H9 (cell line): Measurements from ENCODE around the gene HUNK. TPM values are rescaled to one million over a fixed set of nuclear protein-coding genes. Genes with fewer than 3 reads are reported as not detected.

ENCODE experiments used
- DNase-seq: peaks from one replicate; pipeline ENCODE4 v3.0.0-alpha.2; 2017
- H2AFZ ChIP-seq: one replicate; pipeline ENCODE4 v1.6.1; 2013; ENCODE audit warnings: mild to moderate bottlenecking, low read length, control low read depth, moderate library complexity
- H2AK5ac ChIP-seq: 2 replicates; pipeline ENCODE4 v1.6.1; 2013; ENCODE audit warnings: low read length, control low read depth, mixed read lengths; ENCODE audit not compliant: insufficient read length
- H2BK120ac ChIP-seq: one replicate; pipeline ENCODE4 v1.6.1; 2013; ENCODE audit warnings: low read depth, mild to moderate bottlenecking, low read length, control low read depth, inconsistent platforms; ENCODE audit not compliant: poor library complexity, severe bottlenecking
- H2BK12ac ChIP-seq: 2 replicates; pipeline ENCODE4 v1.6.1; 2013; ENCODE audit warnings: low read length, control low read depth, mixed read lengths, low read depth; ENCODE audit not compliant: insufficient read length
- H2BK15ac ChIP-seq: 2 replicates; pipeline ENCODE4 v1.6.1; 2013; ENCODE audit warnings: low read depth, low read length, control low read depth
- H2BK20ac ChIP-seq: one replicate; pipeline ENCODE4 v1.6.1; 2013; ENCODE audit warnings: low read depth, mild to moderate bottlenecking, low read length, control low read depth, inconsistent platforms; ENCODE audit not compliant: poor library complexity, severe bottlenecking
- H2BK5ac ChIP-seq: 2 replicates; pipeline ENCODE4 v1.6.1; 2013; ENCODE audit warnings: low read length, control low read depth, mixed read lengths; ENCODE audit not compliant: insufficient read length
- H3K14ac ChIP-seq: 2 replicates; pipeline ENCODE4 v1.6.1; 2013; ENCODE audit warnings: low read length, control low read depth; ENCODE audit not compliant: insufficient read depth
- H3K18ac ChIP-seq: 2 replicates; pipeline ENCODE4 v1.6.1; 2013; ENCODE audit warnings: low read depth, mild to moderate bottlenecking, mixed read lengths, low read length, control low read depth; ENCODE audit not compliant: insufficient read length
- H3K23ac ChIP-seq: 2 replicates; pipeline ENCODE4 v1.6.1; 2013; ENCODE audit warnings: low read length, control low read depth, mixed read lengths, low read depth; ENCODE audit not compliant: insufficient read length
- H3K23me2 ChIP-seq: 2 replicates; pipeline ENCODE4 v1.6.1; 2013; ENCODE audit warnings: low read depth, mild to moderate bottlenecking, mixed read lengths, low read length, control low read depth; ENCODE audit not compliant: insufficient read length, poor library complexity, severe bottlenecking
- H3K27ac ChIP-seq: 2 replicates; pipeline ENCODE4 v1.5.1; 2013; ENCODE audit warnings: low read length, control low read depth, mixed read lengths, low read depth; ENCODE audit not compliant: insufficient read length
- H3K27me3 ChIP-seq: 2 replicates; pipeline ENCODE4 v1.6.1; 2013; ENCODE audit warnings: low read length, control low read depth, inconsistent platforms; ENCODE audit not compliant: insufficient read depth
- H3K4ac ChIP-seq: 2 replicates; pipeline ENCODE4 v1.6.1; 2013; ENCODE audit warnings: low read depth, mild to moderate bottlenecking, control low read depth, inconsistent platforms, low read length, moderate library complexity
- H3K4me1 ChIP-seq: 2 replicates; pipeline ENCODE4 v1.6.1; 2013; ENCODE audit warnings: low read length, control low read depth, inconsistent platforms; ENCODE audit not compliant: insufficient read depth
- H3K4me2 ChIP-seq: 2 replicates; pipeline ENCODE4 v1.6.1; 2013; ENCODE audit warnings: low read length, control low read depth, mixed read lengths; ENCODE audit not compliant: insufficient read length, insufficient read depth
- H3K56ac ChIP-seq: 2 replicates; pipeline ENCODE4 v1.6.1; 2013; ENCODE audit warnings: low read depth, mild to moderate bottlenecking, mixed read lengths, low read length, control low read depth; ENCODE audit not compliant: insufficient read length
- H3K79me1 ChIP-seq: 2 replicates; pipeline ENCODE4 v1.6.1; 2013; ENCODE audit warnings: low read depth, mild to moderate bottlenecking, moderate library complexity, low read length, control low read depth, inconsistent platforms; ENCODE audit not compliant: insufficient read depth, poor library complexity, severe bottlenecking
- H3K79me2 ChIP-seq: 2 replicates; pipeline ENCODE4 v1.6.1; 2013; ENCODE audit warnings: low read length, control low read depth, inconsistent platforms; ENCODE audit not compliant: insufficient read depth
- H3K9ac ChIP-seq: 2 replicates; pipeline ENCODE4 v1.6.1; 2013; ENCODE audit warnings: low read length, control low read depth, mixed read lengths; ENCODE audit not compliant: insufficient read length; ENCODE audit errors: extremely low read depth
- H3K9me3 ChIP-seq: one replicate; pipeline ENCODE4 v1.6.1; 2013; ENCODE audit warnings: low read depth, low read length, inconsistent platforms; ENCODE audit not compliant: control insufficient read depth
- H3T11ph ChIP-seq: one replicate; pipeline ENCODE4 v1.6.1; 2013; ENCODE audit warnings: mild to moderate bottlenecking, low read length, control low read depth, inconsistent platforms
- H4K20me1 ChIP-seq: one replicate; pipeline ENCODE4 v1.6.1; 2013; ENCODE audit not compliant: control insufficient read depth, insufficient read length, insufficient read depth
- H4K5ac ChIP-seq: 2 replicates; pipeline ENCODE4 v1.6.1; 2013; ENCODE audit warnings: low read depth, mild to moderate bottlenecking, mixed read lengths, low read length, control low read depth; ENCODE audit not compliant: insufficient read length
- H4K8ac ChIP-seq: replicated peaks from 2 replicates; pipeline ENCODE4 v1.6.1; 2013; ENCODE audit warnings: low read length, control low read depth, mixed read lengths, low read depth; ENCODE audit not compliant: insufficient read length
- H4K91ac ChIP-seq: 2 replicates; pipeline ENCODE4 v1.6.1; 2013; ENCODE audit warnings: low read depth, mild to moderate bottlenecking, moderate library complexity, mixed read lengths, low read length, control low read depth; ENCODE audit not compliant: insufficient read length
- H3K27ac Mint-ChIP-seq, 3 experiments: 2 replicates in 2 of 3; 3 replicates in 1 of 3; pipeline ENCODE4 v1.8.0; 2020 to 2021; ENCODE audit warnings: mixed read lengths in 3 of 3, mild to moderate bottlenecking in 1 of 3, moderate library complexity in 1 of 3
- H3K27me3 Mint-ChIP-seq: 2 replicates; pipeline ENCODE4 v1.8.0; 2021; ENCODE audit warnings: low read depth, mild to moderate bottlenecking, moderate library complexity, mixed read lengths
- H3K36me3 Mint-ChIP-seq, 3 experiments: 2 replicates in 2 of 3; 3 replicates in 1 of 3; pipeline ENCODE4 v1.8.0; 2020 to 2021; ENCODE audit warnings: low read depth in 3 of 3, mixed read lengths in 3 of 3; ENCODE audit not compliant: insufficient read depth in 1 of 3
- H3K4me1 Mint-ChIP-seq, 2 experiments: 2 replicates each; pipeline ENCODE4 v1.8.0; 2020; ENCODE audit warnings: mixed read lengths in 2 of 2
- H3K4me3 Mint-ChIP-seq, 2 experiments: 2 replicates in 1 of 2; 3 replicates in 1 of 2; pipeline ENCODE4 v1.8.0; 2020 to 2021; ENCODE audit warnings: mild to moderate bottlenecking in 2 of 2, mixed read lengths in 2 of 2, moderate library complexity in 1 of 2
- H3K9me3 Mint-ChIP-seq, 2 experiments: 2 replicates in 1 of 2; 3 replicates in 1 of 2; pipeline ENCODE4 v1.8.0; 2020; ENCODE audit warnings: mild to moderate bottlenecking in 2 of 2, mixed read lengths in 2 of 2, moderate library complexity in 1 of 2
- WGBS: extraction: QIAGEN DNeasy Blood & Tissue Kit; methylation state at CpG from one replicate; pipeline ENCODE4 v1.1.7; 2013; ENCODE audit warnings: missing lambda C conversion rate, low lambda C conversion rate, mixed read lengths; ENCODE audit not compliant: insufficient read length; ENCODE audit errors: extremely low coverage; 5-methylcytosine and 5-hydroxymethylcytosine counted together
- total RNA-seq: library from RNA; stranded (reverse); gene quantifications from 2 replicates; pipeline ENCODE4 v1.2.1, GENCODE V29; 2021
- TF ChIP-seq, protein P1 (sequence below): fragments of 200-600 bp; sonication (generic); conservative IDR thresholded peaks from 3 replicates; pipeline ENCODE4 v1.8.0; 2021; ENCODE audit warnings: antibody characterized with exemption, mild to moderate bottlenecking

HUNK gene
- total RNA-seq, 1 experiment from 2014 or later: 5.8 TPM

DNA sequence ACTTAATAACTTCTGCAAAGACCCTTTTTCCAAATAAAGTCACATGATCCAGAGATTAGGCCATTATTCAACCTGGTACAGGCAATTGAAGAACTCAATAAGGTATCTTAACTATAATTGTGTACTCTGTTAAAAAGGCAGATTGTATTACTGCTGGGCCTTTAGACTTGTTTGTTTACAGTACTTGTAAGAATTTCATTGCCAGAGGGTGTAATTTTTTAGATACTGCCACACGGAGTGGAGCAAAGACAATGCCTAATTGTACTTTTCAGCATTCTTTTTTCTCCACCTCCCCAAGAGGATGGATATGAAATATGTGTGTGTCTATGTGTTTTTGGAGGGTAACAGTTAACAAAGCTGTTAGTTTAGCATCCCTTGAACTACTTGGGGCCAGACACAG is 47.5 kb downstream of the HUNK start:
- TF ChIP-seq, protein P1, sequence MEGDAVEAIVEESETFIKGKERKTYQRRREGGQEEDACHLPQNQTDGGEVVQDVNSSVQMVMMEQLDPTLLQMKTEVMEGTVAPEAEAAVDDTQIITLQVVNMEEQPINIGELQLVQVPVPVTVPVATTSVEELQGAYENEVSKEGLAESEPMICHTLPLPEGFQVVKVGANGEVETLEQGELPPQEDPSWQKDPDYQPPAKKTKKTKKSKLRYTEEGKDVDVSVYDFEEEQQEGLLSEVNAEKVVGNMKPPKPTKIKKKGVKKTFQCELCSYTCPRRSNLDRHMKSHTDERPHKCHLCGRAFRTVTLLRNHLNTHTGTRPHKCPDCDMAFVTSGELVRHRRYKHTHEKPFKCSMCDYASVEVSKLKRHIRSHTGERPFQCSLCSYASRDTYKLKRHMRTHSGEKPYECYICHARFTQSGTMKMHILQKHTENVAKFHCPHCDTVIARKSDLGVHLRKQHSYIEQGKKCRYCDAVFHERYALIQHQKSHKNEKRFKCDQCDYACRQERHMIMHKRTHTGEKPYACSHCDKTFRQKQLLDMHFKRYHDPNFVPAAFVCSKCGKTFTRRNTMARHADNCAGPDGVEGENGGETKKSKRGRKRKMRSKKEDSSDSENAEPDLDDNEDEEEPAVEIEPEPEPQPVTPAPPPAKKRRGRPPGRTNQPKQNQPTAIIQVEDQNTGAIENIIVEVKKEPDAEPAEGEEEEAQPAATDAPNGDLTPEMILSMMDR: no peak
- WGBS: no CpG with 5 or more reads among the region's 1 CpG
- DNase-seq: no peak
- Histone ChIP-seq H3K9ac (no peak overlapping the region), H2AFZ (no peak overlapping the region), H2AK5ac (no peak overlapping the region), H3K4me2 (no peak overlapping the region), H3K4me1 (no peaks in the 10 kb centered on the region), H2BK15ac (no peak overlapping the region), H4K91ac (no peak overlapping the region), H3K79me1 (no peaks in the 10 kb centered on the region), H3K79me2 (no peaks in the 10 kb centered on the region), H2BK120ac (no peak overlapping the region), H4K5ac (no peak overlapping the region), H3K14ac (no peak overlapping the region), H2BK12ac (no peak overlapping the region), H2BK5ac (no peak overlapping the region), H4K8ac (no peak overlapping the region), H3K23ac (no peak overlapping the region), H3K9me3 (no peaks in the 10 kb centered on the region), H3K18ac (no peak overlapping the region), H2BK20ac (no peak overlapping the region), H3K27me3 (no peaks in the 10 kb centered on the region; the same call in 1 of the 2 replicates), H4K20me1 (no peaks in the 10 kb centered on the region), H3K27ac (no peak overlapping the region), H3K23me2 (no peaks in the 10 kb centered on the region), H3T11ph (no peak overlapping the region), H3K56ac (no peak overlapping the region), H3K4ac (no peak overlapping the region)
- peaks cover 0 to 5% of the 10 kb centered on the region in 2 experiments; a peak in 2 of 4 replicates for H3K4me1 Mint-ChIP-seq
- H3K36me3 Mint-ChIP-seq: peaks cover 13 to 26% (median 15%) of the 10 kb centered on the region in 3 experiments
- H3K4me3 Mint-ChIP-seq: no peak overlapping the region
- no peaks in the 10 kb centered on the region; the same call in 1 of the 2 replicates for H3K27me3 Mint-ChIP-seq
- H3K9me3 Mint-ChIP-seq: peaks cover 8 to 14% of the 10 kb centered on the region in 2 experiments
- H3K27ac Mint-ChIP-seq: no peak overlapping the region
